ENCODE data around the gene TKT. TPM values are rescaled to one million over a fixed set of nuclear protein-coding genes. Genes with fewer than 3 reads are reported as not detected.

TKT gene
- total and polyA plus RNA-seq, 2 of the 8 experiments (the other 6 are each of a cell fraction or from before 2014, with no cell fraction given), result 418 to 986 TPM

GRCh38 chr3:53238886-53239285, 16.9 kb downstream of the TKT start:
- no peak overlapping the region for H2BK120ac ChIP-seq (replicated peaks; ENCODE audit: low read depth, low read length)
- H3K9ac ChIP-seq (replicated peaks in 1 of 4; ENCODE audit: extremely low read depth in 1 of 4, low read depth in 3 of 4, low read length in 3 of 4), result no peak overlapping the region
- H3K23ac ChIP-seq (ENCODE audit: insufficient read length), result no peak overlapping the region
- no peak overlapping the region for H2BK12ac ChIP-seq (ENCODE audit: low read depth, low read length)
- H4K5ac ChIP-seq (ENCODE audit: insufficient read length, low read depth, low read length), result no peak overlapping the region
- no peak for TF ChIP-seq BRCA1 (IDR thresholded peaks at IDR 0.05; ENCODE audit: low read depth, low read length)
- TF ChIP-seq GABPA (IDR thresholded peaks at IDR 0.05; ENCODE audit: borderline replicate concordance, insufficient read depth, low read length), result no peak
- TF ChIP-seq, protein P1, sequence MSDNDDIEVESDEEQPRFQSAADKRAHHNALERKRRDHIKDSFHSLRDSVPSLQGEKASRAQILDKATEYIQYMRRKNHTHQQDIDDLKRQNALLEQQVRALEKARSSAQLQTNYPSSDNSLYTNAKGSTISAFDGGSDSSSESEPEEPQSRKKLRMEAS (IDR thresholded peaks at IDR 0.05), result no peak
- no peak for TF ChIP-seq ATF3 (IDR thresholded peaks at IDR 0.05; ENCODE audit: insufficient read depth, low read depth, low read length)
- no peak for TF ChIP-seq KDM1A (IDR thresholded peaks at IDR 0.05; ENCODE audit: borderline replicate concordance, low read length)
- no peak for TF ChIP-seq BACH1 (IDR thresholded peaks at IDR 0.05; ENCODE audit: low read length)
- no peak for TF ChIP-seq KDM4A (IDR thresholded peaks at IDR 0.05; ENCODE audit: low read depth, low read length, severe bottlenecking)
- no peak for TF ChIP-seq POLR2A (IDR thresholded peaks at IDR 0.05; ENCODE audit: control extremely low read depth in 1 of 2, low read depth in 2 of 2, low read length in 2 of 2)
- no peak for TF ChIP-seq SP4 (IDR thresholded peaks at IDR 0.05; ENCODE audit: low read length)
- no peak for TF ChIP-seq BCL11A (IDR thresholded peaks at IDR 0.05; ENCODE audit: low read depth in 2 of 2, low read length in 2 of 2)
- peaks cover 31 to 63% of the 10 kb centered on the region in 2 experiments for H4K20me1 ChIP-seq (replicated peaks in 1 of 2; ENCODE audit: control insufficient read depth in 1 of 2, insufficient read depth in 2 of 2, low read length in 2 of 2)
- no peak overlapping the region for H3K56ac ChIP-seq (replicated peaks; ENCODE audit: insufficient read length, low read depth, low read length)
- ChIA-PET POLR2A (ENCODE audit: partially characterized antibody) (interaction anchor here (5.5 to 28.5 kb wide), 2 partner anchors 11 to 15 kb away, joined by 32 to 449 read pairs; partner anchors contain the start of gene TKT), CTCF (ENCODE audit: partially characterized antibody) (interaction anchor here (0.6 to 9.0 kb wide), 4 partner anchors 8 to 17 kb away, joined by 3 to 68 read pairs (median 6); no protein-coding TSS in a partner anchor)
- H3K36me3 ChIP-seq (ENCODE audit: control insufficient read depth in 2 of 4, insufficient read depth in 4 of 4, low read length in 3 of 4), result peaks cover 46 to 76% (median 71%) of the 10 kb centered on the region in 4 experiments
- H3K18ac ChIP-seq (ENCODE audit: extremely low read depth, low read length), result no peak overlapping the region
- H3K27ac ChIP-seq (ENCODE audit: low read depth, low read length), result no peak overlapping the region
- peaks cover 4 to 16% (median 10%) of the 10 kb centered on the region in 4 experiments for H3K4me1 ChIP-seq (replicated peaks in 1 of 4; ENCODE audit: control insufficient read depth in 3 of 4, insufficient read depth in 4 of 4, low read length in 3 of 4)
- H3K23me2 ChIP-seq (ENCODE audit: low read depth, low read length), result no peaks in the 10 kb centered on the region
- DNase-seq (ENCODE audit: low read depth in 1 of 2, low spot score in 2 of 2), result no peak
- peaks cover 7 to 57% of the 10 kb centered on the region in 2 experiments; a peak in 3 of 4 replicates for H3K79me2 ChIP-seq (ENCODE audit: control insufficient read depth in 1 of 2, insufficient read depth in 2 of 2, low read length in 2 of 2)
- no peak overlapping the region for H2BK20ac ChIP-seq (ENCODE audit: low read length)
- WGBS, 2 experiments (ENCODE audit: extremely low coverage in 1 of 2, insufficient coverage in 1 of 2, insufficient read length in 1 of 2, insufficient replicate concordance in 2 of 2, low coverage in 1 of 2, low lambda C conversion rate in 2 of 2, missing lambda C conversion rate in 1 of 2), result 97% methylated on average over 4 of the region's 4 CpGs; no CpG with 5 or more reads in 1 of the 2 experiments
- no peak overlapping the region for H3K4me3 ChIP-seq (ENCODE audit: extremely low read depth in 1 of 4, insufficient read depth in 2 of 4, low read depth in 3 of 4, low read length in 4 of 4)
- no peak for FAIRE-seq
- peaks cover 26% of the 10 kb centered on the region for H3K79me1 ChIP-seq (ENCODE audit: low read depth, low read length)
- H3K4me2 ChIP-seq (ENCODE audit: insufficient read depth in 1 of 2, low read depth in 2 of 2, low read length in 2 of 2), result no peak overlapping the region
- no peaks in the 10 kb centered on the region for H3K27me3 ChIP-seq (replicated peaks in 1 of 4; ENCODE audit: control insufficient read depth in 3 of 4, extremely low read depth in 1 of 4, insufficient read depth in 3 of 4, low read length in 3 of 4)
- H2BK15ac ChIP-seq (ENCODE audit: low read length), result no peak overlapping the region
- H2AK5ac ChIP-seq (ENCODE audit: low read depth, low read length), result no peak overlapping the region
- H3K9me3 ChIP-seq (ENCODE audit: insufficient read depth in 2 of 2, low read depth in 1 of 2, low read length in 1 of 2), result no peaks in the 10 kb centered on the region
- H4K91ac ChIP-seq (replicated peaks; ENCODE audit: insufficient read length, low read length), result no peak overlapping the region
- H2BK5ac ChIP-seq (ENCODE audit: low read depth, low read length), result 0 out of 2 replicates have a peak overlapping the region, but pooled peaks have one; percentile 56
- no peak overlapping the region for H3K4ac ChIP-seq (replicated peaks; ENCODE audit: insufficient read length, low read depth, low read length)
- no peak overlapping the region for H3K14ac ChIP-seq (ENCODE audit: insufficient read length)
- no peak overlapping the region for H4K8ac ChIP-seq (ENCODE audit: extremely low read depth, insufficient read depth, low read length)
- no peak overlapping the region for H2AFZ ChIP-seq (ENCODE audit: low read length)

All from H1 (cell line).